NCI-H82 (cell line): ENCODE data around the gene BEND6.

ENCODE experiments used
- DNase-seq: peaks from one replicate; lab custom pipeline; 2025; lab: John Stamatoyannopoulos, UW

Gene BEND6

GRCh38 chr6:56940977-56941376 is 13.9 kb upstream of the BEND6 start:
- no peak for DNase-seq

GRCh38 chr6:56944661-56945060 is 10.2 kb upstream of the BEND6 start:
- DNase-seq = no peak

DNA sequence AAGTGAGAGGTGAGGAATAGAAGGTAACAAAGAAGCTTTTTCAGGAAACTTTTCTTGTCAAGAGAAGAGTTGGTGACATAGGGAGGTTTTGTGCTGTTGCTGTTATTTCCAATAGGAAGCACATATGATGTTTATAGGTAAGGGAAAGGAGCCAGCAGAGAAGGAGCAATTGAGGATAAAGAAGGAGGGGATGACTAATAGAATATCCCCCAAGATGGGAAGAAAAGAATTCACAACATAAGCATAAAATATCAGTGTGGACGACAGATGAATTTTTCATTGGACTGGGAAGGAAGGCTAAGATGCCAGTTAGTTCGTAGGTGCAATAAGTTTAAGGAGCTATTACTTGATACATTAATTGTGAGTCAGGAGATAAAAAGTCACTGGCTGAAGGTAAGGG is 8.5 kb upstream of the BEND6 start:
- DNase-seq = no peak

- DNase-seq = no peak
These were observed 7.0 kb upstream of the BEND6 start for GRCh38 chr6:56947924-56948323.

GRCh38 chr6:56949265-56949664 is 5.6 kb upstream of the BEND6 start:
- no peak for DNase-seq

DNA sequence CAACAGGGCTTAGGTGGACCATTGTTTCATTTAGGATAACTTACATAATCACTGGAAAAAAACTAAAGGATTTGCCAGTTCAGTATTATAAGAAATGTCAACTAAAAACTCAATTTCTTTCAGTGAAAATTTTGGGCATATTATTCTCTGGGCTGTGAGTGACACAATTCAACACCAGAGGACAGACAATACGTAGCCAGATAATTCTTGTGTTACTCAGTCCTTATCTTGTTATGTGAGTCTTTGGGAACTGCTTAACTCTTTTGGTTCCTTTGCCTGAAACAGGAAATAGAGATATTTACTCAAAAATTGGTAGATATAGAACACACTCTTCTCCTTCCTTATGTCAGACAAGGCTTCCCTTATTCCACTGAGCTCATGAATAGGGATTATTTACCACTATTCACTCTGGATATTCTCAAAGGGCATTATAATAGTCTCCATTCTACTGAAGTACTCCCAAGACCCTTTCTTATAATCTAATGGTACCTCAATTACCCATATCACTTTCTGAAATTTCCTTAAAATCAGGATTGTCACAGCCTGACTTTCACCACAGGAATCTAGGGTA is 4.9 kb upstream of the BEND6 start:
- no peak for DNase-seq

DNA sequence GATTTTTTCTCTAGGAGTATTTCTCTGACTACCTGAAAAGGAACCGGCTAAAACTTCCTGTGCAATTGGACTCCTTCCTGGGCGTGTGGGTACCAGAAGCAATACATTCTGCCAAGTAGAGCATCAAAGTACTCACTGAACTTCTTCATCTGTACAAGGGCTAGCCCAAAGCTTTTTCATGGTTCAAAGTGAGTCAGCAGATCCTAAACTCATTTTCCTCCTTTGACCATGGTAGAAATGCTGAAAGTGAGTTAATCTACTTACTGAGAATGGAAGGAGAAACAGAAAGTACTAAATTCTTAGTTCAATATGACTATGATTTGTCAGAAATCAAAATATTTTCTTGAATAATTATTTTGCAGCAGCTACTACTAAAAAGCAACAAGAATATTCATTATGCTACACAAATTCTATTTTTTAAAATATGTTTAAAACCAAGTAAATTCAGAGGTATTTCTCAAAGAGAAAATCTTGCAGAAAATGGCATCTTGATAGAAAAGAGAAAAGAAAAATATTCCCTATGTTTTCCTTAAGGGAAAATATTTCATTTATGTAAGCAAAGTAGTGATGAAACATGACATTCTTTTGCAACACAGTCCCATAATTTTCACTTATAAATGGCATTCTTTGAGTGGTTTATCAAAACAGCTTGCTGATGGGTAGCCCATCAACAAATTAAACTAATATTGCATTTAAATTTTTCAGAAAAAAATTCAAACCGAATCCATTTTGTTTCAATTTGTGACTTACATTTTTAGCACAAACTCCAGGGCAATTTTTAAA is 3.7 kb upstream of the BEND6 start:
- DNase-seq = no peak

DNA sequence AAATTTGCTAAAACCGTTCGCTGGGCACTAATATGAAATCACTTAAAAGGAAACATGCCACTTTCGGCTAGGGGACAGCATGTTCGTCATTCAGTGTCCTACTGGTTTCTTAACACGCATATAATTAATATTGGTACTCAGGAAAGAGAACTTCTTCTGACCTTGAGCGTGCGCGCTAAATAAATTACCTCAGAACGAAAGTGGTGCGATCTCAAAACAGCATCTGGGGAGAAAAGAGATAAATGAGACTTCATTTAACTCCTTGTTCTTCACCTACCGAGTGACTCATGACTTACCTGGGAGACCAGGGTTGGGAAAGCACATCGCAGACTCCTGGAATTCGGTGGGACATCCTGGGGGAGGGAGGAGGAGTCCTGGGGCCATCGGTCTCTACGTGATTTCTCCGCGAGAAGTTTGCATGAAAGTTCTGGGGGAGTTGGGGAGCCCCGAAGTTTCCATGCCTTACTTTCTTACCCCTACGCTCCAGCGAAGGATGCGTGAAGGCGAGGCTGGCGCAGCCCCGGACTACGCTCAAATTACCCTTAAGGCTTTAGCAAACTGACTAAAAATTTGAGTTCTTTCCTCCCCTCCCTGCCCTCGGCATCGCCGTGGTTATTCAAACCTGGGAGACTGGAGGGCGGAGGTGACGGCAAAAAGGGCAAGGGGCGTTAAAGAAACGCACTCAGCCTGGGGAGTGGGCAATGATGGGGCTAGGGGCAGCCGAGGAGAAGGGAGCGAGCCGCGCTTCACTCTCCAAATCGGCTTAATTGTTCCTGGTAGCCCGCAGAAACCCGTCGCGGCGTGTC is 1.1 kb upstream of the BEND6 start:
- peak; percentile 71 for DNase-seq

DNA sequence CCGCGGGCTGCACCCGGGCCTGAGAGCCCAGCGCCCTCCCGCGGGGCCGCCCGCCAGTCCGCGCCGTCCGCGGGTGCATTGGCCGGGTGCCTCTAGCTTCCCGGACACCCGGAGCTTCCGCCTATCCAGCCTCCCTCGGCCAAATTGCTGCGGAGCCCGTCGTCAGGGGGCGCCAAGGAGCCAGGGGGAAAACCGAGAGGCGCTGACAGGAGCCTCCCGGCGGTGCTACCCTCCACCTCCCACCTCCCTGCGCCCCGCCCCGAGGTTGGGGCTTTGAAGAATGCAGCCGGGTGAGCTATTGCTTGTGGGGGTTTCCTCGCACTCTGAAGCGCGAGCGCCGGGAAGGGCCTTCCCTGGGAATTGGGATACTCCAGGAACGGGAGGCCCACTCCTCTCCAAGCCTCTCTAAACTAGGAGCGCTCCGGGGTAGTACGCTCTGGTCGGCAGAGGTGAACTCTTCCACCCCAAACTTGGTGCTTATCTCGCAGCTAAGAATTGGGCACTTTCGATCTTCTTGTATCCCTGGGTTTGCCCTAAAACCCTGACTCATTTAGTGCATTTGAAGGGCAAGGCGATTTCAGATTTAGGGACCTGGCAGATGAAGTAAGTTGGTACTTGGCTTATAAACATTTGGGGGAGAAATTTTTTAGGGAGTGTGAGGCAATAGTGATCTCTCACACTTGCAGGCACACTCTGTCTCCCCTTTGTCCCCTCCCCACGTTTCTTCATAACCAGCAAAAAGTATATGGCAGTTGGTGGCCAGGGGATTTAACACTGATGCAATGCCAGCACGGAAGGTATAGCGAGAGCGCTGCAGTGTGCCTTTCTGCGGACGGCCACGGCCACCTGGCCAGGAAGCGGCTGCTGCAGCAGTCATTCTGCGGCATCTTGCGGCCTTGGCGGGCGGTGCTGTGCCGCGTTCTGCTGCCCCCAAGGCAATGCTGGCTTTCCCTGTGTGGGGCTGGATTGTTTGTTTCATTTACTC is 556 bp downstream of the BEND6 start:
- DNase-seq = peak; percentile 96

GRCh38 chr6:56956491-56956890 is 1.6 kb downstream of the BEND6 start:
- DNase-seq = no peak

DNA sequence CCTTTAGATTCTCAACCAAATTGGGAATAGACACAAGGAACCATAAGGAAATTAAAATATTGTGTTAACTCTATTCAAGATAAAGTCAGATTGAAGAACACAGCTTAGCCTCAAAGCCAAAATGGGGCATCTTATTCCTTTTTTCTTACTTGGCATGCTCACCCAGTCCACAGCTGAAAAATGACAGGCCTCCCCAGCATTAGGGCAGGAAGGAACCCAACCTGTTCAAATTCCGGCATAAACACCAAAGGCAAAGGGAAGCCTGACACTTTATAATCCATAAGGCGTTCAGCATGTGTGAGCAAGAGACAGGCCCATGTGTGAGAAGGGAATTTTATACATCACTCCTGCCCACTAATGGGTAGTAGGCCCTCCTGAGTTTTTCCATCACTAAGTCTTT is 2.9 kb downstream of the BEND6 start:
- no peak for DNase-seq

DNA sequence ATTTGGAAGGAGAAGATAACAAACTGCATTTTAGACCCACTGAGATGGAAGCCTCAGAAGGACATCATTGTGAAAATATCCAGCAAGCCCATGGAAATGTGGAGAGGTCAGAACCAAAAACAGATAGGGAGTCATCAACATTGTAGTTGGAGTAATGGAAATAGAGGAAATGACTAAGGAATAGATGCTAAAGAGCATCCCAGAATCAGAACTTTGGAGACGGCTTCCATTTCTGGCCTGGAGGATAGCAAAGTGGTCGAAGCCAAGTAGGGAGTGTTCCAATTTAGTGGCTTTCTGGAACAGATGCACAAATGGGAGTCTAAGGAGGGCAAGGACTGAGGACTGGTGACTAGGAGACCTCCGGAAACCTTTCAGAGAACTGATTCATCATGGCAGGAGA is 3.6 kb downstream of the BEND6 start:
- DNase-seq = no peak

- DNase-seq = no peak
These were observed 4.2 kb downstream of the BEND6 start for GRCh38 chr6:56959094-56959493.

GRCh38 chr6:56959938-56960337 is 5.0 kb downstream of the BEND6 start:
- no peak for DNase-seq

DNA sequence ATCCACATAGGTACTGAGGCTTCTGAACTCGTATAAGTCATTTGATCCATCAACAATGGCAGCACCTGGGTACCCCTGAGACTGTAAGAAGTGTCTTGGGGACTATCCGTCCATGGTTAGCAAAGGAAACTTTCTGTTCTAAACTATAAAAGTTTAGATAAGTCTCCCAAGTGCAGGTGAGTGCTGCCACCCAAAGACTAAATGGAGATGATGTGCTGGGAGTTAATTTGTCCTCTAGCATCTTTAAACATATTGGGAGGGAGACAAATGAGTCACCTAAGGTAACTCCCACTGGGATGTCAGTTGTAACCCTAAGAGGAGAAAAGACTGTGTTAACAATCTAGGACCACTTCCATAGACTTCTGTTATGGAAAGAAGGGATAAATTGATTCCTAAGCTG is 6.2 kb downstream of the BEND6 start:
- no peak for DNase-seq

GRCh38 chr6:56962441-56962840 is 7.5 kb downstream of the BEND6 start:
- DNase-seq = peak; percentile 16

- DNase-seq = no peak
These were observed 8.1 kb downstream of the BEND6 start for GRCh38 chr6:56963043-56963442.

DNA sequence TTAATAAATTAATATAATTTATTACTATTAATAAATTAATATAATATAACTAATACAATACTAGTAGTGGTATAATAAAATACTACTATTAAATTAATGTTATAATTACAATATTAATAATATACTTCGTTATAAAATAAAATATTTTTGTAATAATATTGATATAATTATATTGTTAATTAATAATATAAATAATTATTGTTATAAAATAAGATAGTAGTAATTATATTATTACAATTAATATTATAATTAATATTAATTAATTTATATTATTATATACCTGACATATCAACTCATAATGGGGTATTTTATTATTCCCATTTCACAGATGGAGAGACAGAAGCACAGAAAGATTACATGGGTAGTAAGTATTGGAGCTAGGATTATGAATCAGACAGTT is 8.9 kb downstream of the BEND6 start:
- DNase-seq = no peak

DNA sequence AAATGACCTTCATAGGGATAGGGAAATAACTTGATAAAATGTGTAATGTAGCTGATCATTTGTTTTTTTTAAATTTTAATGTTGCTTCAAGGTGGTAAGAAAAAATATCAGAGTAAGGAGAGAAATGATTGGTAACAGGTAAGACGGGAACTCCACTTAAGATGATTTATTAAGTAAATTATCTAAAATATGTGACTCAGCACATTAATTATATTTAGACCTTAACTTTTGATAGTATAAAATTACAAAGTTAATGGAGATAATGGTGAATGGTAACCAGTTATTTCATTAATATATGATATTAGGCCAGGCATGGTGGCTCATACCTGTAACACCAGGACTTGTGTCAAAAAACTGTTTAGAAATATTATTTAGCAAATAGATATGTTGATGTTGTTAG is 10.2 kb downstream of the BEND6 start:
- no peak for DNase-seq

DNA sequence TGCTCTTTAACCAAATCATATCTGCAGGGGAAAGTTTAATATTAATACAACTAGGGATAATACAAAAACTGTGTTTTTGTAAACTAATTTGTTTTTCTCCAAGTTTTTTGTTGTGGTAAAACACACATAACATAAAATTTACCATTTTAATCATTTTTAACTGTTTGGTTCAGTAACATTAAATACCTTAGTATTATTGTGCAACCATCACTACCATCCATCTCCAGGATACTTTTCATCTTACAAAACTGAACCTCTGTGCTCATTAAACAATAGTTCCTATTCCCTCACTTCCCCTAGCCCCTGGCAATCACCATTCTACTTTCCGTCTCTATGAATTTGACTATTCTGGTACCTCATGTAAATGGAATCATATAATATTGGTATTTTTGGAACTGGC is 15.9 kb downstream of the BEND6 start:
- no peak for DNase-seq

- DNase-seq = no peak
These were observed 22.3 kb downstream of the BEND6 start for GRCh38 chr6:56977192-56977591.

DNA sequence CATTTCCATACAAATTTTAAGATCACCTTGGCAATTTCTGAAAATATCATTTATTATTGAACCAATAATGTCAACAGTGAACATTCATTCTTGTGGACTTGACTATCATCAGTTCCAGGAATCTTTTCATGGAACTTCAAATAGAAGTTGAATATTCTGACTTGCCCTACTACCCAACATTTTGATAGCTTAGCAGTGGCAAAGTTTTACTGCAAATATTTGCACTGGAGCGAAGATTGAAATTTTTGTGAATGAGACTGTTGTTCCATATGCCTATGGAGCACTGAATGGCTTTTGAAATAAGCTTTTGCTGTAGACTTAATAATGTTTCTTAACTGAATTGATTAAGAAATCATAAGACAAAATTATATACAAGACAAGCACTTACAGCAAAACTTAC is 23.6 kb downstream of the BEND6 start:
- no peak for DNase-seq
